ENCODE data around the gene GPAT3.

GPAT3 gene

DNA sequence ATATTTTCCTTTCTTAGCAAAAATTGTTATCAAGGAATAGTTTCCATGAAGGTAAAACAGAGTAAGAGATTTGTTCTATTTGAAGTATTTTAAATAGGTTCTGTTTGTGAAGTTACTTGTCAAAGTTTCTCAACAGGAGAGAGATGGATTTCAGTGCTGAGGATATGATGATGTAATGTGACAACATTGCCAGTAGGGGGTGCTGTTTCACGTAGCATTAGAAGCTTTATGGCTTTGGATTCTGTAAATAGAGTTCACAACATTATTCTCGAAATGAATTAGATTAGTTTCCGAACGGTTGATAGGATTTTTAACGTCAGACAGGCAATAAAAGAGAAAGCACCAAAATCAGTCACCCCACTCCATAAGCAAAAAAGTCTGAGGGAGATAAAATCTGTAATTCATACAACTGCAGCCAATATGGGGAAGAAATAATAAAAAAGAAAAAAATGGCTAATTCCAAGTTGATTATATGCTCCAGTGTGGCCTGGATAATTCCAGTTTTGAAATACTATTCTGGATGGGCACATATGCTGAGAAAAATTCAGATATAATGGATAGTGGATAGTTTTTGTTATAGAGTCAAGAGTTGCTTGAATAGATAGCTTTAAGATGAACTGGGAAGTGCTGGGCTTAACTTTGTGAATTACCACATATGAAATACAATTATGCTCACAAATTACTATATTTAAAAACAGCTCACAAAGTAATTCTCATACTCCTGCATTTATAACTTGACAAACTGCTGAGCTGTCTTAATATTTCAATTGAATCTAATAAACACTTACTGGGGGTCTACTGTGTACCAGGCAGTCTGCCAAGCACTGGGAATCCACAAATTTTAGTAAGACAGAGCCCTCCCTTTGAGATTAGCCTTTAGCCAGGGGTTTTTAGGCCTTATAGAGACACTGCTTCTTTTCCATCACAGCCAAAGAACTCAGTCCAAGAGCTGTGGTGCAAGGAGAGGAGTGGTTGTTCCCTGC is 109.1 kb downstream of the GPAT3 start:
- DNase-seq (ENCODE audit: low spot score): peak; percentile 63

DNA sequence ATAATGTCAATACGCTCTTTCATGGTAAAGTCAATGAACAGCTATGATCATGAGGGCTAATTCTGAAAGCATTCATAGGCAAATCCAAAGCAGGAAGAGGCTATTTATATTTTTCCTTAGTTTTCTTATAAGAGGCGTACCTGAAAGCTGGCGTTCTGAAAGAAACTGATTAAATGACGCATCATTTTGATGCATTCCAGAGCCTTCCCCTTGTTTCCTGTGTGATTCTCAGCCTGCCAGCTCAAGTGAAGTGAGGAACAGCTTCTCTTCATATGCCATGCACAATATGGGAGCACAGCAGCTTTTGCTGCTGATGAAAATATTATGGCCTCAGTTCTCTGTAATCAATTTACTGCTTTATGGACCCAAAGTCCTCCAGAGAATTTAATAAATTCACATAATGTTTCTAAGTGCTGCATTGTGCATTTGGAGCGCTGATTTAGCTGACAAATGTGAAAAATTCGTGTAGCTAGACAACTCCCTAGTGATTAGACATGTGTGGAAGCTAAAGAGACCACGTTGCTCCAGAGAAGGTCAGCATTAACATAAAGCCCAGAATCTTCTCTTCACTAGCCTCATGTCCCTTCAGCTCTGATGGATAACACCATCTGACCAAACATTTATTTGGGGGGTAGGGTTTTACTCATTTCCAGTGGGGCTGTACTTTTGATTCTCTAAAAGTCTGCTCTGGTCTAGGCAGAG is 110.8 kb downstream of the GPAT3 start:
- no peak for DNase-seq (ENCODE audit: low spot score)

DNA sequence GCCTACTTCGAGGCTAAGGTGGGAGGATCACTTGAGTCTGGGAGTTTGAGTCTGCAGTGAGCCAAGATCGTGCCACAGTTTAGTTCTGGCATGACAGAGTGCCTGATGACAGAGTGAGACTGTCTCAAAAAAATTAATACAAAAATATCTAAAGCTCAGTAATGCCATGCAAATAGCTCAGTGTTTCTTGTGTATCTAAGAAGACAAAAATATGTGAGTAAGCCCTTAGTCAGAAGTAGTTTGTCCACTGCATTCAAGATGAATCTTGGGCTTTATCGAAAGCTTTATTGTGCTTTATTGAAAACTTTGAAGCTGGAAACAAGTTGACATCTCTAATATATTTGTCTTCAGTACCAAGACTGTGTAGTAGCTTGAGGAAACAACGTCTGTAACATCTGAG is 115.9 kb downstream of the GPAT3 start:
- no peak for DNase-seq (ENCODE audit: low spot score)

Data from LoVo (cell line).